SW480 (cell line): ENCODE measurements around the gene GATAD2A.
A peak's percentile ranks its signal among the peaks of the same experiment; 100 is the strongest.

ENCODE experiments used
- DNase-seq: peaks from one replicate; pipeline ENCODE4 v3.0.0-alpha.2; 2016; ENCODE audit warnings: low spot score

GATAD2A gene

GRCh38 chr19:19490214-19490968, 84.9 kb downstream of the GATAD2A start:
- peak; percentile 67 for DNase-seq

- no peak for DNase-seq
Measured at GRCh38 chr19:19491321-19492025, 86.0 kb downstream of the GATAD2A start.

GRCh38 chr19:19492026-19492610, 86.6 kb downstream of the GATAD2A start:
- no peak for DNase-seq

GRCh38 chr19:19493841-19494546, 88.5 kb downstream of the GATAD2A start:
- DNase-seq: no peak

- DNase-seq: no peak
Measured at GRCh38 chr19:19495614-19496603, 90.4 kb downstream of the GATAD2A start.

GRCh38 chr19:19498255-19498991, 92.9 kb downstream of the GATAD2A start:
- DNase-seq: no peak

- DNase-seq: no peak
Measured at GRCh38 chr19:19499272-19499995, 94.0 kb downstream of the GATAD2A start.

GRCh38 chr19:19500975-19501644, 95.6 kb downstream of the GATAD2A start:
- no peak for DNase-seq

- no peak for DNase-seq
Measured at GRCh38 chr19:19501798-19502197, 96.3 kb downstream of the GATAD2A start.

- no peak for DNase-seq
Measured at GRCh38 chr19:19502281-19502680, 96.8 kb downstream of the GATAD2A start.

- DNase-seq: no peak
Measured at GRCh38 chr19:19502808-19503602, 97.5 kb downstream of the GATAD2A start.

- no peak for DNase-seq
Measured at GRCh38 chr19:19504754-19505668, 99.5 kb downstream of the GATAD2A start.

- DNase-seq: no peak
Measured at GRCh38 chr19:19505669-19506326, 100.3 kb downstream of the GATAD2A start.

- no peak for DNase-seq
Measured at GRCh38 chr19:19506592-19506991, 101.1 kb downstream of the GATAD2A start.

- DNase-seq: no peak
Measured at GRCh38 chr19:19507354-19507753, 101.9 kb downstream of the GATAD2A start.

- no peak for DNase-seq
Measured at GRCh38 chr19:19508217-19508616, 102.7 kb downstream of the GATAD2A start.

GRCh38 chr19:19510432-19510831, 105.0 kb downstream of the GATAD2A start:
- DNase-seq: no peak
